Measurements from ENCODE around the gene ZMIZ1. TPM values are rescaled to one million over a fixed set of nuclear protein-coding genes. Genes with fewer than 3 reads are reported as not detected.

ZMIZ1 gene
- polyA plus RNA-seq, 1 experiment = 13.0 TPM

DNA sequence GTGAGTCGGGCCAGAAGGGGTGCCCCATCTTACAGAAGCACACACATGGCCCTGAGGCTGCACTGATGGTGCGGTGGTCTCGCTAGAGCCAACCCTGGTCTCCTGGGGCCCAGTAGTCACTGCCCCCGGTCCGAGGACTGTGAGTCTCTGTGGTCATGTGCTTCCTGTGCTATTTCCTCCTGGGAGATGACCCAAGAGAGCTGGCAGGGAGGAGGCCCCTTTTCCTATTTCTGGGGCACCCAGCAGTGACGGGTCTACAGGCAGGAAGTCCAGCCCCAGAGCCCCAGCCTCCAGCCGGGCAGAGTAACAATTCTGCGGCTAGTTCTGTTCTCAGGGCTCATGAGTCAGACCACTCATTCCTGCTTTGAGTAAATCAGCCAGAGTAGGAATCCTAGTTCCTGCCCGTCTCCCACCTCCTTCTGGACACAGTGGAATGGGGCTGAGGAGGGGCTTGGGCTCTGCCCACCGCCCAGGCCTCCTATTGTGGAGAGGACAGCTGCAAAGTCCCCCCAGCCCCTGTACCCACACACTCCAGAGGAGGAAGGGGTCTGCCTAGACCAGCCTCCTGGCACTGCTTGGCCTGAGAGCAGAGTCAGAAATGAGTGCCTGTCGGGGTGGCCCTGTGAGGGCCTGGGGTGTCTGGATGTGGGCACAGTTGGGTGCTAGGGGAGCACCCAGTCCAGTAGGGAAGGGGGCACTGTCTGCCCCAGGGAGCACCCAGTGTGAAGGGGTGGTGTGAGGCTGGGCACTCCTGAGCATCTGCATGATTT, 198.0 kb downstream of the ZMIZ1 start:
- peaks cover 11% of the 10 kb centered on the region for H3K36me3 ChIP-seq (ENCODE audit: control insufficient read depth, insufficient read depth, low read length)
- peak; percentile 81 for DNase-seq (ENCODE audit: low read depth)
- TF ChIP-seq, protein P1, sequence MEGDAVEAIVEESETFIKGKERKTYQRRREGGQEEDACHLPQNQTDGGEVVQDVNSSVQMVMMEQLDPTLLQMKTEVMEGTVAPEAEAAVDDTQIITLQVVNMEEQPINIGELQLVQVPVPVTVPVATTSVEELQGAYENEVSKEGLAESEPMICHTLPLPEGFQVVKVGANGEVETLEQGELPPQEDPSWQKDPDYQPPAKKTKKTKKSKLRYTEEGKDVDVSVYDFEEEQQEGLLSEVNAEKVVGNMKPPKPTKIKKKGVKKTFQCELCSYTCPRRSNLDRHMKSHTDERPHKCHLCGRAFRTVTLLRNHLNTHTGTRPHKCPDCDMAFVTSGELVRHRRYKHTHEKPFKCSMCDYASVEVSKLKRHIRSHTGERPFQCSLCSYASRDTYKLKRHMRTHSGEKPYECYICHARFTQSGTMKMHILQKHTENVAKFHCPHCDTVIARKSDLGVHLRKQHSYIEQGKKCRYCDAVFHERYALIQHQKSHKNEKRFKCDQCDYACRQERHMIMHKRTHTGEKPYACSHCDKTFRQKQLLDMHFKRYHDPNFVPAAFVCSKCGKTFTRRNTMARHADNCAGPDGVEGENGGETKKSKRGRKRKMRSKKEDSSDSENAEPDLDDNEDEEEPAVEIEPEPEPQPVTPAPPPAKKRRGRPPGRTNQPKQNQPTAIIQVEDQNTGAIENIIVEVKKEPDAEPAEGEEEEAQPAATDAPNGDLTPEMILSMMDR (IDR thresholded peaks at IDR 0.05; ENCODE audit: insufficient read depth, low read depth, low read length) = no peak
- H3K4me3 ChIP-seq (ENCODE audit: low read depth, low read length) = no peak overlapping the region
- ChIA-PET CTCF (no interaction called here), POLR2A (no interaction called here)
- no peaks in the 10 kb centered on the region for H3K27me3 ChIP-seq (ENCODE audit: control insufficient read depth, insufficient read depth, low read length)

- H3K27me3 ChIP-seq (ENCODE audit: control insufficient read depth, insufficient read depth, low read length) = no peaks in the 10 kb centered on the region
- no peak overlapping the region for H3K4me3 ChIP-seq (ENCODE audit: low read depth, low read length)
- H3K36me3 ChIP-seq (ENCODE audit: control insufficient read depth, insufficient read depth, low read length) = peaks cover 11% of the 10 kb centered on the region
- ChIA-PET CTCF (no interaction called here), POLR2A (no interaction called here)
- TF ChIP-seq, protein P1 (IDR thresholded peaks at IDR 0.05; ENCODE audit: insufficient read depth, low read depth, low read length) = no peak
- no peak for DNase-seq (ENCODE audit: low read depth)
Measured at GRCh38 chr10:79267499-79267898, 198.7 kb downstream of the ZMIZ1 start.

DNA sequence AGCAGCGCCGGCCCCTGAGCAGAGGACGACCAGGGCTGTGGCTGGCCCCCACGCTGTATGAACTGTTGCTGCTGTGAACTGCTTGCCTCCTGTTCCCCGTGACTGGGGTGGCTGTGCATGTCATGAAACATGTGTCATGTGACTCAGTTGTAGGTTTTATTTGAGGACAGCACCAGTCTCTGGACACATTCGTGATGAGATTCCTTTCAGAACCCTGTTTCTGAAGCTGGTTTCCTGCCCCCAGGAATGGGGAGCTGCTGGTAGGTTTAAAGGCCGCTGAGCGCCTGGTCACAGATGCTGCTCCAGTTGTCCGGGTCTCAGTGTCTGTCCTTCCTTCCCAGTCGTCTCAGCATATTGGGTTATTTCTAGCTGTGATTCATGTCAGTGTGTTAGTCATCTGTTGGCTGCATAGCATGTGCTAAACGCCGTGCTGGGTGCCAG, 199.4 kb downstream of the ZMIZ1 start:
- no peak for DNase-seq (ENCODE audit: low read depth)
- ChIA-PET CTCF (no interaction called here), POLR2A (no interaction called here)
- TF ChIP-seq, protein P1 (IDR thresholded peaks at IDR 0.05; ENCODE audit: insufficient read depth, low read depth, low read length) = no peak
- H3K27me3 ChIP-seq (ENCODE audit: control insufficient read depth, insufficient read depth, low read length) = no peaks in the 10 kb centered on the region
- no peak overlapping the region for H3K4me3 ChIP-seq (ENCODE audit: low read depth, low read length)
- peaks cover 11% of the 10 kb centered on the region for H3K36me3 ChIP-seq (ENCODE audit: control insufficient read depth, insufficient read depth, low read length)

- H3K36me3 ChIP-seq (ENCODE audit: control insufficient read depth, insufficient read depth, low read length) = peaks cover 9% of the 10 kb centered on the region
- ChIA-PET POLR2A (no interaction called here), CTCF (no interaction called here)
- DNase-seq (ENCODE audit: low read depth) = no peak
- H3K4me3 ChIP-seq (ENCODE audit: low read depth, low read length) = no peak overlapping the region
- TF ChIP-seq, protein P1 (IDR thresholded peaks at IDR 0.05; ENCODE audit: insufficient read depth, low read depth, low read length) = no peak
- no peaks in the 10 kb centered on the region for H3K27me3 ChIP-seq (ENCODE audit: control insufficient read depth, insufficient read depth, low read length)
Measured at GRCh38 chr10:79268742-79269141, 200.0 kb downstream of the ZMIZ1 start.

DNA sequence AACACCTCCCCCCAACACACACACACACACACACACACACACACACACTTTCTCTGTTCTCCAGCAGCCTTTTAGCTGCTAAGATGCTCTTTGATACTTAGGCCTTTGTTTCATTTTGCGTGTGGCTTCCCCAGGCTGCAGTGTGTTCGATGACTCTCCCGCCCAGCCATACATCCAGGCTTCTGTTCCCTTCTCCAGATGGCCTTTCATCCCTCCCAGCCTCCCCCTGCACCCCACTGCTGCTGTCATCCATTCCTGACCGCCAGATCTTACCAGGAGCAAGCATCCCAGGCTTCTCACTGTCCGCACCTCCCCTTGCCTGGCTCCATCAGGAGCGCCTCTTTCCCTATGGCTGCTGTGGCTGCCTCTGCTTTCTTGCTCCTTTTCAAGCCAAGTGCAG, 200.7 kb downstream of the ZMIZ1 start:
- Histone ChIP-seq H3K36me3 (ENCODE audit: control insufficient read depth, insufficient read depth, low read length) (peaks cover 6% of the 10 kb centered on the region), H3K4me3 (ENCODE audit: low read depth, low read length) (no peak overlapping the region), H3K27me3 (ENCODE audit: control insufficient read depth, insufficient read depth, low read length) (no peaks in the 10 kb centered on the region)
- TF ChIP-seq, protein P1 (IDR thresholded peaks at IDR 0.05; ENCODE audit: insufficient read depth, low read depth, low read length) = no peak
- ChIA-PET CTCF (no interaction called here), POLR2A (no interaction called here)
- no peak for DNase-seq (ENCODE audit: low read depth)
